Stomach smooth muscle (tissue), 2 donors: ENCODE results near the gene DHX35.

Source experiments
- H3K27ac ChIP-seq: one replicate; pipeline ENCODE4 v1.7.0; 2013; ENCODE audit warnings: mild to moderate bottlenecking, low read length, inconsistent platforms
- H3K27me3 ChIP-seq, 2 donors: one replicate each; pipeline ENCODE4 v1.7.0; 2013; ENCODE audit warnings: low read length in 2 of 2; ENCODE audit not compliant: insufficient read depth in 2 of 2, control insufficient read depth in 1 of 2
- H3K36me3 ChIP-seq, 2 donors: one replicate each; pipeline ENCODE4 v1.7.0; 2013; ENCODE audit warnings: low read length in 2 of 2; ENCODE audit not compliant: control insufficient read depth in 2 of 2, insufficient read depth in 2 of 2
- H3K4me1 ChIP-seq: one replicate; pipeline ENCODE4 v1.7.0; 2013; ENCODE audit warnings: low read length; ENCODE audit not compliant: control insufficient read depth, insufficient read depth
- H3K4me3 ChIP-seq, 2 donors: one replicate each; pipeline ENCODE4 v1.7.0; 2013; ENCODE audit warnings: low read length in 2 of 2
- H3K9ac ChIP-seq, 2 donors: one replicate each; pipeline ENCODE4 v1.7.0; 2013; ENCODE audit warnings: low read length in 2 of 2, mild to moderate bottlenecking in 1 of 2
- H3K9me3 ChIP-seq, 2 donors: one replicate each; pipeline ENCODE4 v1.7.0; 2013; ENCODE audit warnings: low read length in 2 of 2; ENCODE audit not compliant: control insufficient read depth in 2 of 2
- donor health status: healthy.
- donor health status: Pancreatic carcinoma.

DHX35 gene

DNA sequence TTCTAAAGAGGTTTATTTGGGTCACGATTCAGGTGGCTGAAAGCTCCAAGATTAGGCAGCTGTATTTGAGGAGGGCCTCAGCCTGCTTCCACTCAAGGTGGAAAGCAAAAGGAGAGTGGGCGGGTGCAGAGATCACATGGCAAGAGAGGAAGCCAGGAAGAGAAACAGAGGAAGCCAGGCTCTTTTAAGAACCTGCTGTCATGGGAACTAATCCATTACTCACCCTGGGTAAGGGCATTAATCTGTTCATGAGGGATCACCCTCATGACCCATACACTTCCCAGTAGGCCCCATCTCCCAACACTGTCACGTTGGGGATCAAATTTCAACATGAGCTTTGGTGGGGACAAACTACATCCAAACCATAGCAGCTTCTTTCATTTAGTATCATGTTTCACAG, 53.9 kb downstream of the DHX35 start:
- Histone ChIP-seq H3K4me1 (no peaks in the 10 kb centered on the region), H3K9ac (no peak overlapping the region), H3K27ac (no peak overlapping the region), H3K9me3 (no peaks in the 10 kb centered on the region), H3K36me3 (peaks cover 21 to 24% of the 10 kb centered on the region in 2 donors), H3K4me3 (no peak overlapping the region), H3K27me3 (no peaks in the 10 kb centered on the region)

GRCh38 chr20:39016506-39016905, 54.4 kb downstream of the DHX35 start:
- Histone ChIP-seq H3K4me1 (no peaks in the 10 kb centered on the region), H3K4me3 (no peak overlapping the region), H3K27ac (no peak overlapping the region), H3K9me3 (no peaks in the 10 kb centered on the region), H3K27me3 (no peaks in the 10 kb centered on the region), H3K9ac (no peak overlapping the region), H3K36me3 (peaks cover 21 to 27% of the 10 kb centered on the region in 2 donors)

DNA sequence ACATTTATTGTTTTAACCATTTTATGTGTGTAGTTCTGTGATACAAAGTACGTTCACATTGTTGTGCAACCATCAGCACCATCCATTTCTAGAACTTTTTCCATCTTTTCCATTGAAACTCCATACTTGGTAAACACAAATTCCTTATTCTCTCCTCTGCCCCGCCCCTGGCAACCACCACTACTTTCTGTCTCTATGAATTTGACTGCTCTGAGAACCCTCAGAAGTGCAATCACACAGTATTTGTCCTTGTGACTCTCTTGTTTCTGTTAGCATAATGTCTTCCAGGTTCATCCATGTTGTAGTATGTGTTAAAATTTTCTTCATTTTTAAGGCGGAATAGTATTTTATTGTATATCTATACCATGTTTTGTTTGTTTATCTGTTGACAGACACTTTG, 56.9 kb downstream of the DHX35 start:
- Histone ChIP-seq H3K4me1 (no peaks in the 10 kb centered on the region), H3K27ac (no peak overlapping the region), H3K4me3 (no peak overlapping the region), H3K9ac (no peak overlapping the region), H3K9me3 (no peaks in the 10 kb centered on the region), H3K36me3 (peaks cover 37 to 45% of the 10 kb centered on the region in 2 donors), H3K27me3 (no peaks in the 10 kb centered on the region)

DNA sequence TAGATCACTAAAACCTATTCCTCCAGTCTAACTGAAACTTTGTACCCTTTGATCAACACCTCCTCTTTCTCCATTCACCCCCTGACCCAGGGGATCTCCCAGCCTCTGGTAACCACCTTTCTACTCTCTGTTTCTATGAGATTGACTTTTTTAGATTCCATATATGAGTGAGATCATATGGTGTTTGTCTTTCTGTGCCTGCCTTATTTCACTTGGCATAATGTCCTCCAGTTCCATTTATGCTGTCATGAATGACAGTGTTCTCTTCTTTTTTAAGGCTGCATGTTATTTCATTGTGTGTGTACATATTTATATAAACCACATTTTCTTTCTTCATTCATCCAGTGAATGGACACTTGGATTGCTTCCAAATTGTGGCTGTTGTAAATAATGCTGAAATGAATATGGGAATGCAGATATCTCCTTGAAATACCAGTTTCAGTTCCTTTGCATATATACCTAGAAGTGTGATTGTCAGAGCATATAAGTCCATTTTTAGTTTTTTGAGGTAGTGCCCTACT, 57.7 kb downstream of the DHX35 start:
- H3K36me3 ChIP-seq = peaks cover 33 to 46% of the 10 kb centered on the region in 2 donors

GRCh38 chr20:39021748-39022147, 59.6 kb downstream of the DHX35 start:
- Histone ChIP-seq H3K9ac (no peak overlapping the region), H3K4me3 (no peak overlapping the region), H3K36me3 (peaks cover 33 to 50% of the 10 kb centered on the region in 2 donors), H3K27ac (no peak overlapping the region), H3K4me1 (no peaks in the 10 kb centered on the region), H3K9me3 (no peaks in the 10 kb centered on the region), H3K27me3 (no peaks in the 10 kb centered on the region)

More for the DNA sequence above, 57.7 kb downstream of the DHX35 start:
- no peak overlapping the region for H3K9ac ChIP-seq
- no peaks in the 10 kb centered on the region for H3K4me1 ChIP-seq
- no peaks in the 10 kb centered on the region for H3K9me3 ChIP-seq
- no peak overlapping the region for H3K27ac ChIP-seq
- no peak overlapping the region for H3K4me3 ChIP-seq
- no peaks in the 10 kb centered on the region for H3K27me3 ChIP-seq

- H3K27me3 ChIP-seq = no peaks in the 10 kb centered on the region
- no peak overlapping the region for H3K27ac ChIP-seq
- no peak overlapping the region for H3K9ac ChIP-seq
- H3K9me3 ChIP-seq = no peaks in the 10 kb centered on the region
- no peak overlapping the region for H3K4me3 ChIP-seq
- H3K4me1 ChIP-seq = no peaks in the 10 kb centered on the region
- peaks cover 27 to 46% of the 10 kb centered on the region in 2 donors for H3K36me3 ChIP-seq
These were observed 63.7 kb downstream of the DHX35 start for GRCh38 chr20:39025883-39026282.

- H3K36me3 ChIP-seq = peaks cover 29 to 38% of the 10 kb centered on the region in 2 donors
- H3K27me3 ChIP-seq = no peaks in the 10 kb centered on the region
- H3K27ac ChIP-seq = no peak overlapping the region
These were observed 67.2 kb downstream of the DHX35 start for GRCh38 chr20:39029364-39029763.

GRCh38 chr20:39032997-39033396, 70.9 kb downstream of the DHX35 start:
- Histone ChIP-seq H3K9ac (no peak overlapping the region), H3K27ac (no peak overlapping the region), H3K9me3 (no peaks in the 10 kb centered on the region), H3K36me3 (peaks cover 26 to 38% of the 10 kb centered on the region in 2 donors), H3K4me1 (peaks cover 31% of the 10 kb centered on the region), H3K27me3 (no peaks in the 10 kb centered on the region), H3K4me3 (no peak overlapping the region)

More at GRCh38 chr20:39029364-39029763, 67.2 kb downstream of the DHX35 start:
- Histone ChIP-seq H3K9ac (no peak overlapping the region), H3K4me1 (peaks cover 4% of the 10 kb centered on the region), H3K4me3 (no peak overlapping the region), H3K9me3 (no peaks in the 10 kb centered on the region)

- no peaks in the 10 kb centered on the region for H3K27me3 ChIP-seq
- peak overlapping the region; percentile 97 for H3K27ac ChIP-seq
- H3K9ac ChIP-seq = peak overlapping the region; percentile 7 to 52
- peaks cover 35 to 41% of the 10 kb centered on the region in 2 donors for H3K36me3 ChIP-seq
- no peak overlapping the region for H3K4me3 ChIP-seq
- peaks cover 53% of the 10 kb centered on the region for H3K4me1 ChIP-seq
- H3K9me3 ChIP-seq = no peaks in the 10 kb centered on the region
These were observed 73.9 kb downstream of the DHX35 start for GRCh38 chr20:39036011-39036410.

DNA sequence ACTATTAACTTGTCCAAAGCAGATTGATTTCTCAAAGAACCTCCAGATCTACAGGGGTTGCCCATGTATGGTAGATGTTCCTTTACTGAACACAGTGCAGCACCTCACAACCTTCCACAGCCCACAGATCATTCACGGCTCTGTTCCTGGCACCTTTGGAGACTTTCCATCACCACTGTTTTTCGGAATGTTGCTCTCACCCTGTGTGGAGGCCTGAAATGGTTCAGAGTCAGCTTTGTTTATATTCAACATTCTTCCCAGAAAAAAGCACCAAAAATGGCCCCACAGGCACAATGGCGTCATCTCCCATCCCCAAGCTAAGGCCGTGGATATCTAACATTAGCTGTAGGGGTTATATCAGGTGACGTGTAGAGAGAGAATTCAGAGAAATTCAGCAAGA, 74.7 kb downstream of the DHX35 start:
- H3K36me3 ChIP-seq = peaks cover 27 to 39% of the 10 kb centered on the region in 2 donors
- H3K27ac ChIP-seq = peak overlapping the region; percentile 97
- no peak overlapping the region for H3K4me3 ChIP-seq
- H3K9me3 ChIP-seq = no peaks in the 10 kb centered on the region
- H3K9ac ChIP-seq = peak overlapping the region; percentile 30 to 57
- H3K4me1 ChIP-seq = peaks cover 53% of the 10 kb centered on the region
- H3K27me3 ChIP-seq = no peaks in the 10 kb centered on the region

DNA sequence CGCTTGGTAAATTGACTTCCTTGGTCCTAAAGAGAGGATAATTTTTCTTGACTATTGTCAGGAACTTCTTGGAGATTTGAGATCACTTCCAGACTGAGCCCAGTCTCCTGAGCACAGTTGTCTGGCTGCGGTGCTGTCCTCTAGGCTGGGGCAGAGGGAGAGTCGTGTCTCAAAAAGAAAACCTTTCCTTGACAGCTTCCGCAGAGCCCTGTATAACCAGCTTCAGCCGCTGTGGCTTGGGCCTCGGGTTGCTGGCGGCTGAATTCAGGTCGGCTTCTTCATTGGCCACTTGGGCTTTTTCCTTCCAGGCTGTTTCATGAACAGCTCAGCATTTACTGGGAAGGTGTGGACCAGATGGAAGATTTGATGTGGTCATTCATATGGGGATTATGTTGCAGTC, 75.9 kb downstream of the DHX35 start:
- Histone ChIP-seq H3K36me3 (peaks cover 26 to 41% of the 10 kb centered on the region in 2 donors), H3K9me3 (no peaks in the 10 kb centered on the region), H3K27me3 (no peaks in the 10 kb centered on the region), H3K4me1 (peaks cover 52% of the 10 kb centered on the region), H3K4me3 (no peak overlapping the region), H3K9ac (peak overlapping the region in 1 of 2 donors; percentile 57), H3K27ac (peak overlapping the region; percentile 97)
